PC-9 (cell line): ENCODE results near the gene CPT1C. TPM values are rescaled to one million over a fixed set of nuclear protein-coding genes. Genes with fewer than 3 reads are reported as not detected.

Experiments used
- BruUV-seq: library from RNA; stranded (reverse); fragments of 400-500 nt; replicated peaks from 2 replicates; lab custom pipeline; 2021; lab: Mats Ljungman, UMichigan
- CTCF ChIA-PET: fragments of 300-600 bp; sonication (Branson Sonifier 250); formaldehyde crosslinking; loops from one replicate; lab custom pipeline; 2022; ENCODE audit warnings: antibody characterized with exemption; lab: Charles Lee
- POLR2A ChIA-PET: fragments of 300-600 bp; sonication (Branson Sonifier 250); formaldehyde crosslinking; loops from one replicate; lab custom pipeline; 2022; ENCODE audit warnings: antibody characterized with exemption; ENCODE audit not compliant: unreplicated experiment; lab: Charles Lee
- DNase-seq, 2 experiments: peaks; one replicate each; pipeline versions ENCODE4 v3.0.0 to v3.0.0-alpha.2; 2015 to 2022; ENCODE audit warnings: mixed read lengths in 1 of 2
- H2AFZ ChIP-seq: fragments of 200-600 bp; sonication (generic); 2 replicates; pipeline ENCODE4 v1.8.1; 2017; ENCODE audit warnings: antibody characterized with exemption
- H3F3A ChIP-seq: fragments of 200-600 bp; sonication (generic); 2 replicates; pipeline ENCODE4 v1.8.1; 2017; ENCODE audit warnings: antibody characterized with exemption, mild to moderate bottlenecking, low read depth; ENCODE audit not compliant: insufficient read depth
- H3K27ac ChIP-seq: fragments of 200-600 bp; sonication (generic); 2 replicates; pipeline ENCODE4 v1.6.1; 2016; ENCODE audit warnings: mixed run types
- H3K27me3 ChIP-seq: fragments of 200-600 bp; sonication (generic); 2 replicates; pipeline ENCODE4 v1.6.1; 2016; ENCODE audit warnings: low read depth, mixed run types; ENCODE audit not compliant: insufficient read depth
- H3K36me3 ChIP-seq: fragments of 200-600 bp; sonication (generic); 2 replicates; pipeline ENCODE4 v1.6.1; 2016; ENCODE audit warnings: low read depth, mixed run types
- H3K4me1 ChIP-seq: fragments of 200-600 bp; sonication (generic); replicated peaks from 2 replicates; pipeline ENCODE4 v1.6.1; 2016; ENCODE audit warnings: mixed run types; ENCODE audit not compliant: insufficient read depth
- H3K4me2 ChIP-seq: fragments of 200-600 bp; sonication (generic); 2 replicates; pipeline ENCODE4 v1.6.1; 2017; ENCODE audit warnings: mixed run types
- H3K4me3 ChIP-seq: fragments of 200-600 bp; sonication (generic); 2 replicates; pipeline ENCODE4 v1.6.1; 2016; ENCODE audit warnings: mixed run types
- H3K79me2 ChIP-seq: fragments of 200-600 bp; sonication (generic); 2 replicates; pipeline ENCODE4 v1.6.1; 2017; ENCODE audit warnings: low read depth, mixed run types
- H3K9me2 ChIP-seq: fragments of 200-600 bp; sonication (generic); 2 replicates; pipeline ENCODE4 v1.8.1; 2017; ENCODE audit warnings: mild to moderate bottlenecking; ENCODE audit not compliant: insufficient read depth
- H3K9me3 ChIP-seq: fragments of 200-600 bp; sonication (generic); 2 replicates; pipeline ENCODE4 v1.8.1; 2016; ENCODE audit warnings: low read depth; ENCODE audit not compliant: insufficient read depth
- H4K20me1 ChIP-seq: fragments of 200-600 bp; sonication (generic); 2 replicates; pipeline ENCODE4 v1.8.1; 2017; ENCODE audit not compliant: insufficient read depth
- CTCF ChIP-seq: fragments of 200-600 bp; sonication (generic); conservative IDR thresholded peaks from 2 replicates; pipeline ENCODE4 v1.6.1; 2017; ENCODE audit warnings: mixed run types, antibody characterized with exemption, mild to moderate bottlenecking, moderate library complexity
- EZH2 ChIP-seq: fragments of 200-600 bp; sonication (generic); IDR thresholded peaks from 2 replicates; pipeline ENCODE4 v1.8.0; 2017; ENCODE audit warnings: antibody characterized with exemption, low read depth
- intact Hi-C: fragments of 100-400 bp; cut with micrococcal nuclease; formaldehyde crosslinking; loops from one replicate; pipeline ENCODE4 v1.10.0; 2022; ENCODE audit not compliant: unreplicated experiment
- total RNA-seq: library from RNA; stranded (reverse); gene quantifications from 2 replicates; pipeline ENCODE4 v1.2.3, GENCODE V29; 2021

Gene CPT1C
- total RNA-seq, 1 experiment from 2014 or later, result 1.7 TPM

DNA sequence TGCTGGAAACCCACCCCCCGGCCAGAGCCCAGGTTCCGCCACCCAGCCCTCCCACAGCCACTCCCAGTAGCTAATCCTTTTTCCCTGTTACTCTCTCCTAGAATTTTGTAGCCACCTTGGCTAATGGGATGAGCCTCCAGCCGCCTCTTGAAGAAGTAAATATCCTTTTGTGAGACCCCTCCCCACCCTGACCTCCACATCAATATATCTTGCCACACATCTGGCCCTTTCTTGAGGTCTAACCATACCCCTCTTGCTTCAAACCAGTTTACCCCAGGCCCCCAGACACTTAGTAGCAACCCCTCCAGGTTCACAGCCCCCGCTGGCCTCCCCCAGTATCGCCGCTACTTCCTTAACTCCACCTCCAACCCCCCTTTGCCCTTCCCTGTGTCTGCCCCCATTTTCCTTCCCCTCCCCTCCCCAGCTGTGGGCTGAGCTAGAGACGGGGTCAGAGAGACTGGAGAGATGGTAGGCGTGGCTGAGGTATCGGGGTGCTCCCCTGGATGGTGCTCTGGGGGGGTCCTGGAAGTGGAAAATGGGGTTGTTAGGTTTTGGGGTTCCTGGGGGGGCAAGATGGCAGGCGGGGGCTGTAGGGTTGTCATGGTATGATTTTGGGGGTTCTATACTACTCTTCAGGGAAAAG is 11.0 kb upstream of the CPT1C start:
- peaks cover 65% of the 10 kb centered on the region for H3F3A ChIP-seq
- H3K9me2 ChIP-seq, result no peaks in the 10 kb centered on the region
- H3K27ac ChIP-seq, result no peak overlapping the region
- TF ChIP-seq CTCF, result no peak
- no peak for TF ChIP-seq EZH2
- no peak overlapping the region for H2AFZ ChIP-seq
- no peak overlapping the region for H3K4me3 ChIP-seq
- H3K4me1 ChIP-seq, result peaks cover 21% of the 10 kb centered on the region
- ChIA-PET CTCF (interaction anchor here (0.6 kb wide), 2 partner anchors 64 to 177 kb away, joined by 10 to 17 read pairs; no protein-coding TSS in a partner anchor), POLR2A (interaction anchor here (0.6 kb wide), 1 partner anchor 223 kb away, joined by 3 read pairs; no protein-coding TSS in a partner anchor)
- intact Hi-C loops, result loop anchor here (5.0 kb wide), 2 partner anchors 87 to 288 kb away; partner anchors contain the start of gene AP2A1
- peak overlapping the region; percentile 97; the same call in 1 of the 2 replicates for H3K4me2 ChIP-seq
- no peak for DNase-seq
- BruUV-seq, result no TSS peak
- peaks cover 69% of the 10 kb centered on the region for H3K79me2 ChIP-seq
- peaks cover 72% of the 10 kb centered on the region for H4K20me1 ChIP-seq
- H3K36me3 ChIP-seq, result peaks cover 34% of the 10 kb centered on the region
- H3K27me3 ChIP-seq, result no peaks in the 10 kb centered on the region
- H3K9me3 ChIP-seq, result no peaks in the 10 kb centered on the region

- no peak overlapping the region for H3K4me3 ChIP-seq
- H3F3A ChIP-seq, result peaks cover 67% of the 10 kb centered on the region
- H3K36me3 ChIP-seq, result peaks cover 42% of the 10 kb centered on the region
- CTCF ChIA-PET, result interaction anchor here (0.6 kb wide), 2 partner anchors 49 to 178 kb away, joined by 4 to 10 read pairs; no protein-coding TSS in a partner anchor
- H2AFZ ChIP-seq, result no peak overlapping the region
- POLR2A ChIA-PET, result no interaction called here
- peak overlapping the region; percentile 97; the same call in 1 of the 2 replicates for H3K4me2 ChIP-seq
- no TSS peak for BruUV-seq
- no peak overlapping the region for H3K27ac ChIP-seq
- no peak for TF ChIP-seq EZH2
- TF ChIP-seq CTCF, result peak; percentile 99
- no peaks in the 10 kb centered on the region for H3K27me3 ChIP-seq
- H3K9me2 ChIP-seq, result no peaks in the 10 kb centered on the region
- H3K4me1 ChIP-seq, result peaks cover 21% of the 10 kb centered on the region
- peak; percentile 64 to 85 for DNase-seq
- peaks cover 80% of the 10 kb centered on the region for H4K20me1 ChIP-seq
- peaks cover 76% of the 10 kb centered on the region for H3K79me2 ChIP-seq
- no peaks in the 10 kb centered on the region for H3K9me3 ChIP-seq
- intact Hi-C loops, result no loop called here
Observed at GRCh38 chr19:49680421-49681351, 10.2 kb upstream of the CPT1C start.

- CTCF ChIA-PET, result no interaction called here
- Histone ChIP-seq H2AFZ (no peak overlapping the region), H3K9me2 (no peaks in the 10 kb centered on the region), H3K27ac (no peak overlapping the region), H3K27me3 (no peaks in the 10 kb centered on the region), H3K4me2 (no peak overlapping the region), H3K4me3 (no peak overlapping the region), H3F3A (peaks cover 67% of the 10 kb centered on the region), H3K9me3 (no peaks in the 10 kb centered on the region), H4K20me1 (peaks cover 89% of the 10 kb centered on the region), H3K4me1 (peaks cover 21% of the 10 kb centered on the region), H3K36me3 (peaks cover 48% of the 10 kb centered on the region), H3K79me2 (peaks cover 76% of the 10 kb centered on the region)
- DNase-seq, result no peak
- BruUV-seq, result no TSS peak
- TF ChIP-seq CTCF (no peak), EZH2 (no peak)
- POLR2A ChIA-PET, result no interaction called here
- intact Hi-C loops, result no loop called here
Observed at GRCh38 chr19:49681830-49682229, 9.1 kb upstream of the CPT1C start.
